GM21367 (cell line): Measurements from ENCODE around the gene KIRREL1.

Source experiments
- ATAC-seq: cut with Tn5 transposase; IDR thresholded peaks from one replicate; pipeline ENCODE4 v1.9.1; 2021; ENCODE audit not compliant: unreplicated experiment

The KIRREL1 gene

GRCh38 chr1:158068918-158069317 is 75.5 kb downstream of the KIRREL1 start:
- no peak for ATAC-seq

GRCh38 chr1:158071138-158071537 is 77.7 kb downstream of the KIRREL1 start:
- ATAC-seq = no peak

GRCh38 chr1:158075078-158075477 is 81.6 kb downstream of the KIRREL1 start:
- ATAC-seq = no peak

GRCh38 chr1:158076441-158076840 is 83.0 kb downstream of the KIRREL1 start:
- no peak for ATAC-seq

GRCh38 chr1:158077411-158078256 is 84.2 kb downstream of the KIRREL1 start:
- no peak for ATAC-seq

- no peak for ATAC-seq
Observed at GRCh38 chr1:158078569-158079080, 85.2 kb downstream of the KIRREL1 start.

- ATAC-seq = no peak
Observed at GRCh38 chr1:158080066-158080465, 86.6 kb downstream of the KIRREL1 start.

- ATAC-seq = no peak
Observed at GRCh38 chr1:158084336-158084735, 90.9 kb downstream of the KIRREL1 start.

- ATAC-seq = no peak
Observed at GRCh38 chr1:158084747-158085146, 91.3 kb downstream of the KIRREL1 start.

- no peak for ATAC-seq
Observed at GRCh38 chr1:158087320-158087927, 94.0 kb downstream of the KIRREL1 start.

GRCh38 chr1:158089476-158089875 is 96.0 kb downstream of the KIRREL1 start:
- ATAC-seq = no peak

- ATAC-seq = no peak
Observed at GRCh38 chr1:158089925-158090637, 96.6 kb downstream of the KIRREL1 start.

- no peak for ATAC-seq
Observed at GRCh38 chr1:158093376-158093775, 99.9 kb downstream of the KIRREL1 start.

GRCh38 chr1:158094571-158094970 is 101.1 kb downstream of the KIRREL1 start:
- no peak for ATAC-seq

GRCh38 chr1:158095737-158096335 is 102.4 kb downstream of the KIRREL1 start:
- ATAC-seq = no peak

GRCh38 chr1:158098256-158098655 is 104.8 kb downstream of the KIRREL1 start:
- ATAC-seq = no peak

GRCh38 chr1:158099185-158099584 is 105.7 kb downstream of the KIRREL1 start:
- ATAC-seq = no peak

GRCh38 chr1:158100498-158100897 is 107.1 kb downstream of the KIRREL1 start:
- no peak for ATAC-seq

GRCh38 chr1:158101455-158101854 is 108.0 kb downstream of the KIRREL1 start:
- ATAC-seq = no peak

- ATAC-seq = no peak
Observed at GRCh38 chr1:158101927-158102326, 108.5 kb downstream of the KIRREL1 start.
